ENCODE measurements around the gene KLHL42. TPM values are rescaled to one million over a fixed set of nuclear protein-coding genes. Genes with fewer than 3 reads are reported as not detected.

KLHL42 gene
- total RNA-seq, 2 donors from 2014 or later: 19.1 to 79.9 TPM

GRCh38 chr12:27771481-27772327 lies 8.3 kb upstream of the KLHL42 start:
- Histone ChIP-seq H3K4me3 (no peak overlapping the region), H3K9me3 (no peaks in the 10 kb centered on the region), H3K27me3 (replicated peaks; ENCODE audit: insufficient read depth) (no peaks in the 10 kb centered on the region), H3K4me1 (replicated peaks) (no peaks in the 10 kb centered on the region), H3K27ac (no peak overlapping the region), H3K36me3 (no peaks in the 10 kb centered on the region)
- TF ChIP-seq POLR2A (IDR thresholded peaks at IDR 0.05) (no peak), CTCF (IDR thresholded peaks at IDR 0.05) (no peak), POLR2AphosphoS5 (IDR thresholded peaks at IDR 0.05) (no peak)
- intact Hi-C loops (cut with DNase I): no loop called here
- WGBS: 67% methylated on average over 3 of the region's 3 CpGs
- DNase-seq (ENCODE audit: low spot score): no peak

- intact Hi-C loops (cut with DNase I): no loop called here
- no peak overlapping the region for H3K27ac ChIP-seq
- WGBS: 20% methylated on average over 5 of the region's 5 CpGs
- H3K27me3 ChIP-seq (replicated peaks; ENCODE audit: insufficient read depth): no peaks in the 10 kb centered on the region
- DNase-seq (ENCODE audit: low spot score): no peak
- TF ChIP-seq CTCF (IDR thresholded peaks at IDR 0.05): no peak
- TF ChIP-seq POLR2A (IDR thresholded peaks at IDR 0.05): no peak
- TF ChIP-seq POLR2AphosphoS5 (IDR thresholded peaks at IDR 0.05): no peak
- no peaks in the 10 kb centered on the region for H3K36me3 ChIP-seq
- no peak overlapping the region for H3K4me3 ChIP-seq
- no peaks in the 10 kb centered on the region for H3K4me1 ChIP-seq (replicated peaks)
- no peaks in the 10 kb centered on the region for H3K9me3 ChIP-seq
Observed at GRCh38 chr12:27772328-27773049, 7.5 kb upstream of the KLHL42 start.

GRCh38 chr12:27777141-27777540 lies 2.9 kb upstream of the KLHL42 start:
- Histone ChIP-seq H3K27ac (no peak overlapping the region), H3K4me1 (replicated peaks) (peaks cover 6% of the 10 kb centered on the region), H3K9me3 (no peaks in the 10 kb centered on the region), H3K27me3 (replicated peaks; ENCODE audit: insufficient read depth) (no peaks in the 10 kb centered on the region), H3K36me3 (no peaks in the 10 kb centered on the region), H3K4me3 (no peak overlapping the region)
- 80% methylated on average over 5 of the region's 5 CpGs for WGBS
- TF ChIP-seq POLR2A (IDR thresholded peaks at IDR 0.05): no peak
- TF ChIP-seq CTCF (IDR thresholded peaks at IDR 0.05): no peak
- intact Hi-C loops (cut with DNase I): no loop called here
- DNase-seq (ENCODE audit: low spot score): no peak

GRCh38 chr12:27778206-27778605 lies 1.8 kb upstream of the KLHL42 start:
- no peaks in the 10 kb centered on the region for H3K9me3 ChIP-seq
- no peaks in the 10 kb centered on the region for H3K27me3 ChIP-seq (replicated peaks; ENCODE audit: insufficient read depth)
- H3K27ac ChIP-seq: no peak overlapping the region
- 62% methylated on average over 1 of the region's 1 CpG for WGBS
- intact Hi-C loops (cut with DNase I): no loop called here
- no peak for DNase-seq (ENCODE audit: low spot score)
- no peak overlapping the region for H3K4me3 ChIP-seq
- TF ChIP-seq POLR2A (IDR thresholded peaks at IDR 0.05): no peak
- TF ChIP-seq POLR2AphosphoS5 (IDR thresholded peaks at IDR 0.05): no peak
- no peak for TF ChIP-seq CTCF (IDR thresholded peaks at IDR 0.05)
- no peaks in the 10 kb centered on the region for H3K36me3 ChIP-seq
- H3K4me1 ChIP-seq (replicated peaks): peaks cover 6% of the 10 kb centered on the region
